Forelimb muscle (tissue), 1 donor: Measurements from ENCODE around the gene ITGB1BP1. TPM values are rescaled to one million over a fixed set of nuclear protein-coding genes. Genes with fewer than 3 reads are reported as not detected.

Experiments
- DNase-seq: peaks from one replicate; pipeline ENCODE4 v3.0.0-alpha.2; 2013; ENCODE audit warnings: low read depth
- polyA plus RNA-seq: library from polyadenylated mRNA; unstranded; fragments of 120-200 nt; gene quantifications from one replicate; pipeline ENCODE4 v1.2.1, GENCODE V29; 2013; ENCODE audit not compliant: insufficient read length

The ITGB1BP1 gene
- polyA plus RNA-seq, 1 donor: 60.8 TPM

- DNase-seq: no peak
These were observed 5.7 kb upstream of the ITGB1BP1 start for GRCh38 chr2:9428965-9429577.

- DNase-seq: no peak
These were observed 1.3 kb upstream of the ITGB1BP1 start for GRCh38 chr2:9424447-9425164.

GRCh38 chr2:9423922-9424272, 569 bp upstream of the ITGB1BP1 start:
- DNase-seq: no peak

- no peak for DNase-seq
These were observed 818 bp downstream of the ITGB1BP1 start for GRCh38 chr2:9422321-9423099.

GRCh38 chr2:9420495-9420894, 2.8 kb downstream of the ITGB1BP1 start:
- DNase-seq: no peak

GRCh38 chr2:9419541-9419940, 3.8 kb downstream of the ITGB1BP1 start:
- no peak for DNase-seq

- no peak for DNase-seq
These were observed 4.6 kb downstream of the ITGB1BP1 start for GRCh38 chr2:9418746-9419145.

GRCh38 chr2:9417725-9418124, 5.6 kb downstream of the ITGB1BP1 start:
- no peak for DNase-seq

- DNase-seq: no peak
These were observed 6.4 kb downstream of the ITGB1BP1 start for GRCh38 chr2:9416962-9417316.

GRCh38 chr2:9416267-9416961, 6.9 kb downstream of the ITGB1BP1 start:
- DNase-seq: no peak

GRCh38 chr2:9415516-9416169, 7.7 kb downstream of the ITGB1BP1 start:
- no peak for DNase-seq

- no peak for DNase-seq
These were observed 10.5 kb downstream of the ITGB1BP1 start for GRCh38 chr2:9412781-9413180.

- no peak for DNase-seq
These were observed 13.2 kb downstream of the ITGB1BP1 start for GRCh38 chr2:9410108-9410507.

GRCh38 chr2:9408641-9409151, 14.6 kb downstream of the ITGB1BP1 start:
- no peak for DNase-seq

GRCh38 chr2:9407363-9407811, 15.9 kb downstream of the ITGB1BP1 start:
- DNase-seq: no peak

GRCh38 chr2:9406529-9407362, 16.6 kb downstream of the ITGB1BP1 start:
- no peak for DNase-seq

GRCh38 chr2:9405636-9406035, 17.7 kb downstream of the ITGB1BP1 start:
- DNase-seq: no peak

GRCh38 chr2:9404451-9404850, 18.9 kb downstream of the ITGB1BP1 start:
- DNase-seq: no peak

GRCh38 chr2:9403924-9404323, 19.4 kb downstream of the ITGB1BP1 start:
- DNase-seq: no peak

- no peak for DNase-seq
These were observed 21.5 kb downstream of the ITGB1BP1 start for GRCh38 chr2:9401646-9402371.
